Hepatocyte (in vitro differentiated cells): Measurements from ENCODE around the gene GGCT. TPM values are rescaled to one million over a fixed set of nuclear protein-coding genes. Genes with fewer than 3 reads are reported as not detected.

Source experiments
- DNase-seq: peaks from one replicate; pipeline ENCODE4 v3.0.0-alpha.2; 2016; ENCODE audit warnings: low spot score
- H2AFZ ChIP-seq: fragments of 200-600 bp; sonication (generic); 2 replicates; pipeline ENCODE4 v1.6.0; 2016; ENCODE audit warnings: antibody characterized with exemption, mild to moderate bottlenecking
- H3K27ac ChIP-seq: fragments of 200-600 bp; sonication (generic); 2 replicates; pipeline ENCODE4 v1.5.1; 2016; ENCODE audit warnings: mild to moderate bottlenecking
- H3K27me3 ChIP-seq: fragments of 200-600 bp; sonication (generic); 2 replicates; pipeline ENCODE4 v1.6.1; 2016
- H3K36me3 ChIP-seq: fragments of 200-600 bp; sonication (generic); replicated peaks from 2 replicates; pipeline ENCODE4 v1.5.1; 2016; ENCODE audit warnings: low read depth; ENCODE audit not compliant: insufficient read depth
- H3K4me1 ChIP-seq: fragments of 200-600 bp; sonication (generic); 2 replicates; pipeline ENCODE4 v1.5.1; 2016; ENCODE audit warnings: mild to moderate bottlenecking, moderate library complexity; ENCODE audit not compliant: insufficient read depth
- H3K4me2 ChIP-seq: fragments of 200-600 bp; sonication (generic); 2 replicates; pipeline ENCODE4 v1.6.0; 2016
- H3K4me3 ChIP-seq: fragments of 200-600 bp; sonication (generic); 2 replicates; pipeline ENCODE4 v1.5.1; 2016; ENCODE audit warnings: mild to moderate bottlenecking
- H3K79me2 ChIP-seq: fragments of 200-600 bp; sonication (generic); 2 replicates; pipeline ENCODE4 v1.6.0; 2017; ENCODE audit warnings: mild to moderate bottlenecking
- H3K9me2 ChIP-seq: fragments of 200-600 bp; sonication (generic); replicated peaks from 2 replicates; pipeline ENCODE4 v1.6.0; 2017; ENCODE audit warnings: mild to moderate bottlenecking; ENCODE audit not compliant: insufficient read depth
- H3K9me3 ChIP-seq: fragments of 200-600 bp; sonication (generic); 2 replicates; pipeline ENCODE4 v1.5.1; 2016; ENCODE audit warnings: low read depth, mild to moderate bottlenecking
- H4K20me1 ChIP-seq: fragments of 200-600 bp; sonication (generic); 2 replicates; pipeline ENCODE4 v1.6.0; 2016; ENCODE audit warnings: mild to moderate bottlenecking; ENCODE audit not compliant: insufficient read depth, poor library complexity, severe bottlenecking
- EZH2 ChIP-seq: fragments of 200-600 bp; sonication (generic); IDR thresholded peaks from 2 replicates; pipeline ENCODE4 v1.6.1; 2016; ENCODE audit warnings: antibody characterized with exemption, mild to moderate bottlenecking, borderline replicate concordance
- EZH2phosphoT487 ChIP-seq: fragments of 200-600 bp; sonication (generic); IDR thresholded peaks from one replicate; pipeline ENCODE4 v1.6.1; 2018; ENCODE audit warnings: antibody characterized with exemption, mild to moderate bottlenecking, low read depth, moderate library complexity; ENCODE audit not compliant: unreplicated experiment, severe bottlenecking
- WGBS: methylation state at CpG from one replicate; pipeline ENCODE4 v1.1.6; 2016; ENCODE audit warnings: low lambda C conversion rate; ENCODE audit errors: missing lambda C conversion rate; 5-methylcytosine and 5-hydroxymethylcytosine counted together
- polyA plus RNA-seq: library from polyadenylated mRNA; unstranded; fragments of >200 nt; fragmentation: Nextera tagmentation; extraction: Ambion mirVana; gene quantifications from 2 replicates; pipeline ENCODE4 v1.2.1, GENCODE V29; 2016
- total RNA-seq: library from RNA; depleted of rRNA; stranded (reverse); fragments of >200 nt; gene quantifications from 2 replicates; pipeline ENCODE4 v1.2.3, GENCODE V29; 2014
- TF ChIP-seq, protein P1 (sequence below): fragments of 200-600 bp; sonication (generic); IDR thresholded peaks from 2 replicates; pipeline ENCODE4 v1.5.1; 2016; ENCODE audit warnings: antibody characterized with exemption, mild to moderate bottlenecking; ENCODE audit not compliant: poor library complexity

Gene GGCT
- total and polyA plus RNA-seq, 2 experiments from 2014 or later, result 43.4 to 55.7 TPM

GRCh38 chr7:30470771-30471170 lies 33.9 kb downstream of the GGCT start:
- TF ChIP-seq EZH2, result no peak
- TF ChIP-seq, protein P1, sequence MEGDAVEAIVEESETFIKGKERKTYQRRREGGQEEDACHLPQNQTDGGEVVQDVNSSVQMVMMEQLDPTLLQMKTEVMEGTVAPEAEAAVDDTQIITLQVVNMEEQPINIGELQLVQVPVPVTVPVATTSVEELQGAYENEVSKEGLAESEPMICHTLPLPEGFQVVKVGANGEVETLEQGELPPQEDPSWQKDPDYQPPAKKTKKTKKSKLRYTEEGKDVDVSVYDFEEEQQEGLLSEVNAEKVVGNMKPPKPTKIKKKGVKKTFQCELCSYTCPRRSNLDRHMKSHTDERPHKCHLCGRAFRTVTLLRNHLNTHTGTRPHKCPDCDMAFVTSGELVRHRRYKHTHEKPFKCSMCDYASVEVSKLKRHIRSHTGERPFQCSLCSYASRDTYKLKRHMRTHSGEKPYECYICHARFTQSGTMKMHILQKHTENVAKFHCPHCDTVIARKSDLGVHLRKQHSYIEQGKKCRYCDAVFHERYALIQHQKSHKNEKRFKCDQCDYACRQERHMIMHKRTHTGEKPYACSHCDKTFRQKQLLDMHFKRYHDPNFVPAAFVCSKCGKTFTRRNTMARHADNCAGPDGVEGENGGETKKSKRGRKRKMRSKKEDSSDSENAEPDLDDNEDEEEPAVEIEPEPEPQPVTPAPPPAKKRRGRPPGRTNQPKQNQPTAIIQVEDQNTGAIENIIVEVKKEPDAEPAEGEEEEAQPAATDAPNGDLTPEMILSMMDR, result no peak
- no peak for TF ChIP-seq EZH2phosphoT487
- H3K27me3 ChIP-seq, result no peaks in the 10 kb centered on the region
- WGBS, result 28% methylated on average over 6 of the region's 6 CpGs
- peak; percentile 45 for DNase-seq
- no peaks in the 10 kb centered on the region for H3K9me3 ChIP-seq
- H3K9me2 ChIP-seq, result no peaks in the 10 kb centered on the region
- peaks cover 52% of the 10 kb centered on the region for H3K4me1 ChIP-seq
- no peak overlapping the region for H3K4me3 ChIP-seq
- peak overlapping the region; percentile 84 for H3K27ac ChIP-seq
- H3K36me3 ChIP-seq, result no peaks in the 10 kb centered on the region
- no peak overlapping the region for H2AFZ ChIP-seq
- no peaks in the 10 kb centered on the region for H4K20me1 ChIP-seq
- H3K4me2 ChIP-seq, result peak overlapping the region; percentile 27
- peaks cover 4% of the 10 kb centered on the region for H3K79me2 ChIP-seq

GRCh38 chr7:30470163-30470770 lies 34.4 kb downstream of the GGCT start:
- 56% methylated on average over 14 of the region's 14 CpGs for WGBS
- Histone ChIP-seq H3K27ac (peak overlapping the region; percentile 84), H3K36me3 (no peaks in the 10 kb centered on the region), H2AFZ (no peak overlapping the region), H3K4me3 (no peak overlapping the region), H3K9me2 (no peaks in the 10 kb centered on the region), H3K9me3 (no peaks in the 10 kb centered on the region), H3K4me1 (peaks cover 50% of the 10 kb centered on the region), H3K79me2 (peaks cover 4% of the 10 kb centered on the region), H3K27me3 (no peaks in the 10 kb centered on the region), H3K4me2 (peak overlapping the region; percentile 27), H4K20me1 (no peaks in the 10 kb centered on the region)
- no peak for DNase-seq
- no peak for TF ChIP-seq EZH2phosphoT487
- TF ChIP-seq, protein P1, result no peak
- no peak for TF ChIP-seq EZH2

GRCh38 chr7:30469303-30469702 lies 35.3 kb downstream of the GGCT start:
- peaks cover 4% of the 10 kb centered on the region for H3K79me2 ChIP-seq
- H2AFZ ChIP-seq, result peak overlapping the region; percentile 15
- no peaks in the 10 kb centered on the region for H3K27me3 ChIP-seq
- H3K36me3 ChIP-seq, result no peaks in the 10 kb centered on the region
- H3K9me2 ChIP-seq, result no peaks in the 10 kb centered on the region
- H3K27ac ChIP-seq, result peak overlapping the region; percentile 84
- H3K4me1 ChIP-seq, result peaks cover 50% of the 10 kb centered on the region
- DNase-seq, result peak; percentile 92
- H3K9me3 ChIP-seq, result no peaks in the 10 kb centered on the region
- no peaks in the 10 kb centered on the region for H4K20me1 ChIP-seq
- H3K4me2 ChIP-seq, result peak overlapping the region; percentile 48
- 16% methylated on average over 5 of the region's 5 CpGs for WGBS
- no peak overlapping the region for H3K4me3 ChIP-seq
- no peak for TF ChIP-seq EZH2phosphoT487
- TF ChIP-seq, protein P1, result peak; percentile 47
